ENCODE data around the gene RRP15.
"Not testable (repeated sequence)": the region's sequence is repeated elsewhere in the genome, so short reads cannot be mapped to it uniquely, and the experiment has no call there.

Gene RRP15

DNA sequence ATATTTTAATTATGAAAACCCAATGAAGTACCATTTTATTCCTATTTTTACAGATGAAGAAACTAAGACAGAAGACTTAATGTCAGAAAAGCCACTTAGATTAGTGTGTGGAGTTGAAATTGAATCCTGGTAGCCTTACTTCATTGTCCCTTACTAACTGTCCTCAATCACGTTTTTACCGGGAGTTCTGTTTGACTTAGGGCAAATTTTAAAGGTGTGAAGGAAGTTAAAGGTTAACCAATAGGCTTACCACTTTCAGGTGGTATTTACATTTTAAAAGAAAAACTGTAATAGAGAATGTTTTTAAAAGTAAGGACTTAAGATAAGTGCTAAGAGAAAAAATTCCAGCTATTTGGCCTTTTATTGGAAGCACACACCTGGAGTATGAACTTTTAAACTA lies 12.4 kb downstream of the RRP15 start:
- DNase-seq (ENCODE audit: low spot score), result no peak

DNA sequence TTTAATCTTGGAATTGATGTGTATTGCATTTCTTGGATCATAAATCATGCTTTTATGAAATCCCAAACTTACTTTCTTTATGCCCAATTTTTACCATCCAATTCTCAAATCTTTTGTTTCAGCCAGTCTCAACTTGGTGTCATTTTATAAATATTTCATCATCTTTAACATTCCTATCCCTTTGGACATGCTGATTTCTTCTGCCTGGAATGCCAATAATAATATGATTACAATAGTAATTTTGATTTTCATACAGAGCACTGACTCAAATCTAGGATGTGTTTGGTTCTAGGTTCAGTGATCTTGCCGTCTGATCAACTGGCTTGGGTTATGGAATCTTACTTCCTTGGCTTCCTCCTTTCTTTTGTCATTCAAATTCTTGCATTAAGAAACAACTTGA lies 12.8 kb downstream of the RRP15 start:
- no peak for DNase-seq (ENCODE audit: low spot score)

DNA sequence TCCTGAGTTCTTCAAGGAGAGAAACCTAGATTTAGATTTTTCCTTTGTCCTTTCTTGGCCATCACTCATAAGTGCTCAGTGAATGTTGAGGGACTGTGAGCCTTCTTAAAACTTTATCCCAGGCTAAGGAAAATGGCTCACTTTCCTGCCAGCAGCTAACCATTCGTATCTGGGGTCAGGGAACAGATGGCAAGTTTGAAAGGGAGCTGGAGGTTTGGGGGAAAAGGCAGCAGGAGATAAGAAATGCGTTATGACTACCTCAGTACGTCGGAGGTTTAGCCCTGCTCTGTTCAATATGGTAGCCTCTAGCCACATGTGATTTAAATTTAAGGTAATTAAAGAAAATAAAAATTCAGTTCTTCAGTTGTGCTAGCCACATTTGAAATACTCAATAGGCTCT lies 13.3 kb downstream of the RRP15 start:
- no peak for DNase-seq (ENCODE audit: low spot score)

DNA sequence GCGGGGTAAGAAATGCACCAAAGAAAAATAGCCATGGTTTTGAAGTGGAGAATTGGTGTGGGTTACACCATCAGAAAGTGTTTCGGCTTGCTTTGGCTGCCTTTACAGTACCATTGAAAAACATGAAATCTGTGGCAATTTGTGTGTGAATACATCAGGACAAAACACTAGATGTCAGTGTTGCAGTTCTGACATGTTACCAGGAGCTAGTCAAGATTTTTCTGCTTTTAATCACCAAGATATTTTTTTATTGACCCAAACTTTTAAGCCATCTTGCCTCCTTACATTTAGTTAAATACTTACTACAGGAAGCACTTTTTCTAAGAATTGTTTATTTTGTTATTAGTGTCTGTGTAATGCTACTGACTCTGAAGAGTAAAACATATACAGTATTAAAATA lies 14.3 kb downstream of the RRP15 start:
- peak; percentile 47 for DNase-seq (ENCODE audit: low spot score)

DNA sequence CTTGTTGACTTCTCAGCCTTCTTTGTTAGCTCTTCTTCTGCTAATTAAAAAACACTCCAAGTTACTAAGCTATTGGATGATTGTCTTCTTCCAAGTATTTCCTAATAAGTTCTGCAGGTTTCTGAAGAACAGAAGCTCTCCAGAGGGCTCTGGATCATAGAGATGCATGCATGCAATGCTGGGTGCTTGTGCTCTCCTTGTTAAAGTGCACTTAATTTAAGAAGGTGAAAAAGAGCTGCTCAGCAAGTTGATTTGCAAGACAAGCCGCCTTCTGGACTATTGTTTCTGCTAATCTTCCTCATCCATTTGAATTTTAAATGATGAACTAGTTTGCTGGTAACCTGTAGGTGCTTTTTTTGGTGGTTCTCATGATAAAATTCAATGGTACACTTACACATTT lies 16.1 kb downstream of the RRP15 start:
- no peak for DNase-seq (ENCODE audit: low spot score)

DNA sequence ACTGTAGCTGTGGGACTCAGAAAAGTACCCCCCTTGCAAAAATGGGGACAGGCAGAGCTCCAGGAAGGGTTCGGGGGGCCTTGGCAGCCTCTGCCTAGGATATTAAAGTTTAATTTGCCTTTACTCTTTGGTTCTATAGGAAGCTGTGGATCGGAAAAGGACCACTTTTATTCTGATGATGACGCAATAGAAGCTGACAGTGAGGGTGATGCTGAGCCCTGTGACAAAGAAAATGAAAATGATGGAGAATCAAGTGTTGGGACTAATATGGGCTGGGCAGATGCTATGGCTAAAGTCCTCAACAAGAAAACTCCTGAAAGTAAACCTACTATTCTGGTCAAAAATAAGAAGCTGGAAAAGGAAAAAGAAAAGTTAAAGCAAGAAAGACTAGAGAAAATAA lies 17.1 kb downstream of the RRP15 start:
- DNase-seq (ENCODE audit: low spot score), result no peak

DNA sequence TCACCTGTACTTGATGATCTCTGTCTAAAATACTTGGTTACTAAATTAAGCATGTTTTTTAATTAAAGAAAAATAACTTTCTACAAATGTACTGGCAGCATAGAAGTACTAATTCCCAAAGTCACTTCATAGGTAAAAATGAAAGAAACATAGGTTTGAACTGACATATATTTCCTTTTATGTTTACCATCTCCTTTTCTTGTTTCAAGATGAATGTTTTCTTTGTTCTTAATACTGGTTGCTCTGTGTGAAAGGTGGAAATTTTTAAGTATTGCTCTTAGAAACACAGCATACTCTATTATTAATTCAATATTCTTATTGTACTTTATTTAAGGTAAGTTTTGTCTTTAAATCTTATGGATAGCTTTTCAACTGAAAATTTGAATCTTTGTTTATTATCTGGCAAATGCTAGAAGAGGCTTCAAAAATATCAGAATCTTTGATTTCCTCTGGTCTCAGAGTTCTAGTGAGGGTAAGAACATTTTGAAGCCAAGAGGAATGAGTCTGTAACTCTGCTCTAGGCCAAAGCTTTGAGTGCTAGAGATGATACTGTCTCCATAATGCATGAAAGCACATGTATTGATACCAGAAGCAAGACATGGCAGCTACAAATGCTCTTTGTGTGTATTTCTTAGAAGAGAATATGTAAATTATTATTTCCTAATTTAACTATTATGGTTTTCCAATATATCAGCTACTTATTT lies 18.2 kb downstream of the RRP15 start:
- DNase-seq (ENCODE audit: low spot score), result no peak

DNA sequence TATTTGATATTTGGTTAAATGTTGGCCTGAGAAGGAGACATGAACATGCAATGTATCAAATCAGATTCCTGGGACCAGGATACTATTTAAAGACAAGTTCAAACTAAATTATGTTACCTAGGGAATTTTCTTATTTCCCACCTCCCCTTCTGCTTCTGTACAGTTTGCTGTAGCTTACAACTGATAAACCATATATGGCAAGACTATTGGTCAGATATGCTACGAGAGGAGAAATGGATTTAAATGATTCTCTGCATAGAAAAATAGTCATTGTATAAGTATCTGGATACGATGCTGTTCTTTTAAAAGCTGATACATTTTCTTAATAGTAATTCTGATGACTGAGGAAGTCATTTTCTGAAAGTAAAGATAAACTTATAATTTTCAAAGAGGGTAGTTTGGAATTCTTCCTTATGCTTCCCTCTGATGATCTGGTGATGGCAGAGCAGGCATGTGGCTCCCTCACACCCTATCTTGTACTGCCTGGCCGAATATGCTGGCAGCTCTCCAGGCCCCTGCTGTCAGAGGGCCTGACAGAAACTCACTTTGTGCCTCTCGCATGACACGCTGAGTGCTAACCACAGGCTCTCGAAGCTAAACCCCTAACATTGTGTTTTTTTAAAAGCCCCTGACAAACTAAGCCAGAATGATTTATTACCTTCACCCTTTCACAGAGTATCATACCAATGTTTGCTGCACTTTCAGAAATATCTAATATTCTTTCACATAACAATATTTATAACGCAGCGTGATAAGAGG lies 19.4 kb downstream of the RRP15 start:
- DNase-seq (ENCODE audit: low spot score), result peak; percentile 41

DNA sequence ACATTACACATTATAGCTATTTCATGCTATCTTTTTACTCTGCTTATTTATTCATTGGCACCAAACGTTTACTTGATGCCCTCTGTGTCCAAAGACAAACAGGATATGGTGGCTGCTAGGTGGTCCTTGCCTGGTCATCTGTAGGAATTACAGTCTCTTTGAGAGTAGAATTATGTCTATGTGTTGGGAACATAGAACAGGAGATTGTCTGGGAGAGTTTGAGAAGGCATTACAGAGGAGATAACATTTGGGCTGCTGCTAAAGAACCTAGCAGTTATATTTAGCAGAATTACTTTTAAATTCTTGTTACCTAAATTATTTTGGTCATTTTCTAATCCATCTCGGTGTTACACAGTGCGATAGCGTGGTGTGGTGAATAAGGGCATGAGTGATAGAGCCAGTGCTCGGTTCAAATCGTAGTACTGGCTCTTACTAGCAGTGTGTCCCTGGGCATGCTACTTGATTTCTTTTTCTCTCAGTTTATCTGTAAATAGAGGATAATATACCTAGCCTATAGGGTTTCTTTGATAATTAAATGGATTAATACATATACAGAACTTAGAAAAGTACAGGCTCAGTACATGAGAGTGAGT lies 20.5 kb downstream of the RRP15 start:
- no peak for DNase-seq (ENCODE audit: low spot score)

DNA sequence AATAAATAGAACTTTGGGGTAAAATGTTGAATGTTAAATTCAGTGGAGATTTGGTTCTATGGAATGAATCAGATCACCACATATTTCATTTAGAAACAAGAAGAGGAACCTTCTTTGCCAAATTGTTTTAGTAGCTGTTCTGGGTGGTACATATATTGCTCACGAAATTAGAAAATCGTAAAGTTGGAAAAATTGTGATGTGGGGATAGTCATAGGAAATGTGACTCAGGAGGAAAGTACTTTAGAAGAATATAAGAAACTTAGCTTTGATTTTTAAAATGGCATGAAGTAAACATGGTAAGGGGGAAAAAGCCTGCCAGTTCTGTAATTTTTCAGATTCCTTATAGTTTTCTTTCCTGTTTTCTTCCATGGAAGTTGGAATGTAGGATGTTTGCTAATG lies 27.4 kb downstream of the RRP15 start:
- DNase-seq (ENCODE audit: low spot score), result no peak

DNA sequence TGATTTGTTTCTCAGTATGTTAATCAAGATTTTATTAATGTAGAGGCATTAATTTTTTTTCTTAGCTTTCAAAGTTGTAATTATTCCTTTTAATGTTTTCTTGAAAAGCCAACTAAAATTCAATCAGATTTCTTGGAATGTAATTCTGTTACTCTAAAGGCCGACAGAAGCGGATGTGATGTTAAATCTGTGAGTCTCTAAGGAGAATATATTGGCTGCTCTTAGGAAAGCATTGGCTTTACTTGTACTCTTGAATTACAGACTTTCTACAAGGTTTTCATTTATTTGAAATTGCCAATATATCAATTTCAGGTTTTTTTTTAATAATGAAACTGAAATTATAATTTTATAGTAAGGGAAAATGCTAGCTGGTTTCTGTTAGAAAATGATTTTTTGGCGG lies 29.2 kb downstream of the RRP15 start:
- no peak for DNase-seq (ENCODE audit: low spot score)

DNA sequence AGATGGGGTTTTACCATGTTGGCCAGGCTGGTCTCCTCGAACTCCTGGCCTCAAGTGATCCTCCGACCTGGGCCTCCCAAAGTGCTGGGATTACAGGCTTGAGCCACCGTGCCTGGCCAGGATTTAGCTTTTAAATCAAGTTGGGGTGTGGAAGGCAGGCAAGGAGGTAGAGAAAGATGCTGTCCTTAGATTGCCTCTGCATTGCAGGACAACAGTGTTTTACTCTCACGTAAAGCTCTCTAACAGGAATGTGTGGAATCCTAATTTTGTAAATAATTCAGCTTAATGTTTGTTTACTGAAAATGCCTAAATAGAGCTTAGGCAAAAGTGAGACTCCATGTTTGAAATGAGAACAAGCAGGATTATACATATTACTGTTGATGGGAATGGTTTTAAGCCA lies 30.5 kb downstream of the RRP15 start:
- no peak for DNase-seq (ENCODE audit: low spot score)

DNA sequence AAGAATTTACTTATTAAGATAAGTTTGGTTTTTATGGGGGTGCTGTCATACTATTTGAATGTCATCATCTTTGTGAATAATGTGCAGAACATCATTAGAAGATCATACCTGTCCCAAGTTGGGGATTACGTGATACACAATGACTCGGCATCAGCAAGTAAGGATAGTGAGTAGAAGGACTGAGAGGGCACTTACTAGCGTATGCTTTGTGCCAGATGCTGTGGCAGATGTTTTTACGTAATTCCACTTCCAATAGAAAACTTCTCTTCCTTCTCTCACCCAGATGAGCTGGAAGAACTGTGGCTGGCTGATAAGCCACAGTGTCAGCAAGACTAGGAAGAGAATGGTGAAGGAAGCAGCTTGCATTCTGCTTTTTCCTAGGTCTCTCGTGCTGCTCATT lies 32.0 kb downstream of the RRP15 start:
- DNase-seq (ENCODE audit: low spot score), result no peak

DNA sequence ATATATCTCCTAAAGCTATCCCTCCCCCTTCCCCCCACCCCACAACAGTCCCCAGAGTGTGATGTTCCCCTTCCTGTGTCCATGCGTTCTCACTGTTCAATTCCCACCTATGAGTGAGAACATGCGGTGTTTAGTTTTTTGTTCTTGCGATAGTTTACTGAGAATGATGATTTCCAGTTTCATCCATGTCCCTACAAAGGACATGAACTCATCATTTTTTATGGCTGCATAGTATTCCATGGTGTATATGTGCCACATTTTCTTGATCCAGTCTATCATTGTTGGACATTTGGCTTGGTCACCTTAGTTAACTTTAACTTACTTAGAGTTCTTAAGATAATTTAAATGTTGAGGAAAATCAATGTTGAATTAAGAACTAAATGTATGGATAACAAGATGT lies 35.1 kb downstream of the RRP15 start:
- not testable (repeated sequence) for DNase-seq (ENCODE audit: low spot score)

DNA sequence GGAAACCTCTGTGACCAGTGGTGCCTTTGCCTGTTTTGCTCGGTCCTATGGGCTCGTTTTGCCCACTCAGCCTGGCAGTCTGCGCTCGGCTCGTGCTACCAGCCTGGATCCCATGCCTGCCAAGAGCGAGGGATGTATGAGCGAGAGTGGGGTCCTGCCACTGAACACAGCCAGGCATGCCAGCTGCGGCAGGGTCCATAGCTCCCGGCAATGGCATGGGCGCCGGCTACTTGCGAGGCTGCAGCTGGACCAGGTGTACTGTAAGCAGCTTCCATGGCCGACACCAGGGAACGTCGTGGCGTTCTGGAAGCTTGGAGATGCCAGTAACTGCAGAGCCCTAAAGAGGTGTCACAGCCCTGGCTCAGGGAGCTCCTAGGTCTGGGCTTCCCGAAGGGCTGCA lies 37.7 kb downstream of the RRP15 start:
- no peak for DNase-seq (ENCODE audit: low spot score)

DNA sequence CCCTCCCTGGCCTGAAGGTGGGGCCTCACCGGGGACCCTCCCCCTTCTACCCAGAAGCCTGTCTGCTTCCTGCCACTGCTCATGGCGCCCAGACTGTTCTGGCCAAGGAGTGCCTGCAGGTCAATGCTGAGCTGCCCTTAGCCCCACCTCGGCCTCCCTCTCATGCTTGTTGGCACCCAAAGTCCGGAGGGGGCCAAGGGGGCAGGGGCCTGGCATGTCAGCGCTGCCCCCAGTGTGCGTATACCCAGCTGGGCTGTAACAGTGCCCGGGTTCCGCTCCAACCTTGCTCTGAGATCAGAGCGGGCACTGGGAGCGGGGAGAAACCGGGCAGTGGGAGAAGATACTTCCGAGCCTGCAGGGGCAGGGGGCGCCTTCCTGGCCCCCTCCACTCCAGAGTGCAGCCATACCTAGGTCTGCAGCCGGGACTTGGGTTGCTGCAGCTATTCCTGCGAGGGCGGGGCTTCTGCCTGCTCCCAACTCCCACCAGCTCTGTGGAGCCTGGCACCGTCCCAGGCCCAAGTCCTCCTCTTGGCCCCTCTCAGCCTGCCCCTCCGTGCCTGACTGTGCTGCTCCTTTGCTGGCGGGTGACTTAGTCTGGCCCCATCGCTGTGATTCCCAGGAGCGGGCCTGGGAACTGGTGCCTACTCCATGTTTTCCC lies 38.6 kb downstream of the RRP15 start:
- no peak for DNase-seq (ENCODE audit: low spot score)

DNA sequence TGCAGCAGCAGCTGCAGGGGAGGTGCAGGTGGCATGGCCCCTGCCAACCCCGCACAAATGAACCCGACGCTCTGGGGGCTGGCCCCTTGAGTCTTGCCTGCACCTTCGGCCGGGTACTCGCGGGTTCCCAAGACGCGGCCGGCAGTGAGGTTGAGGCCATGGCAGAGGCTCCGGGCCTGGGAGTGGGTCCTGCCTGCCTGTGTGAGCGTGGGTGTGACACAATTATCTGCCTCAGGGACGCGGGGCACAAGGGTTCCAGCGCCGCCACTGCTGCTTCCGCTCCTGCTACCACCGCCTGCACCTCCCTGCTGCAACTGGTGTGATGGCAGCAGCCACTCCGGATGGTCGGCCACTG lies 39.1 kb downstream of the RRP15 start:
- no peak for DNase-seq (ENCODE audit: low spot score)

DNA sequence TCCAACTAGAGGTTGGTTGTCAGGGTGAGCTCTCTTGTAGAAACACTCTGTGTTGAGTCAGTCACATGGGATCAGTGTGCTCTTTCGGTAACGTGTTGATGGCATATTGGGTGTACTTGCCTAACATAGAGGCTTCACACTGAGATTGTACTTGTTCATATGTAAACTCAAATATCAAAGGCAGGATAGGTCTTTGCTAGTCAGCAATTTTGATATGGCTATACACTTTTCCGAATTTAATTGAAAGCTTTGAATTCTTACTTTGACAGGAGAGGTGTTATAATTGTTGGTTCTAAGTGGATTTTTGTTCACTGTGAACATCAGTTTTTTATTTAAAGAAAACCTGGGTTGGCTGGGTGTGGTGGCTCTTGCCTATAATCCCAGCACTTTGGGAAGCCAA lies 43.7 kb downstream of the RRP15 start:
- DNase-seq (ENCODE audit: low spot score), result no peak

DNA sequence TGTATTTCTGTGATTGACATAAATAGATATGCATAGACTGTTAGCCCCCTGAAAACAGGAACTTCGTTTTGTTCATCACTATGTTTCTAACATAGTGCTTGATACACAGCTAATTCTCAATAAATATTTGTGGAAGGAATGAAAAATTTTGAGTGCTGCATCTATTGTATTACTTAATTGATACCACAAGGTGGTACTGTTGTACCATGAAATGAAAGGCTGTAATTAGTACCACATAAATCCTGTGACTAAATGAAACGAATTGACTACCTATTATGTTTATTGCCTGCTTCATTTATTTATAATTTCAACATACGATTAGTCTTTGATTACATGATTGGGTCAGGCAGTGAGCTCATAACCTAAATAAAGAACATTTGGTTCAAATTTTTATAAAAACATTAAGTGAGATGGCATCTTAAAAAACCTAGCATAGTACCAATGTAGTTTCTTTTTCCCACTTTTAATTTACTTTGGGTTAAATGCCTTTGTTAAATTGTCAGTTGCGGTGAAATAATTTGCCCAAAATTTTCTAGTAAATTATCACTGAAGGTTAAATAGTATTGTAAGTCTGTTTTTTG lies 45.0 kb downstream of the RRP15 start:
- DNase-seq (ENCODE audit: low spot score), result peak; percentile 53

DNA sequence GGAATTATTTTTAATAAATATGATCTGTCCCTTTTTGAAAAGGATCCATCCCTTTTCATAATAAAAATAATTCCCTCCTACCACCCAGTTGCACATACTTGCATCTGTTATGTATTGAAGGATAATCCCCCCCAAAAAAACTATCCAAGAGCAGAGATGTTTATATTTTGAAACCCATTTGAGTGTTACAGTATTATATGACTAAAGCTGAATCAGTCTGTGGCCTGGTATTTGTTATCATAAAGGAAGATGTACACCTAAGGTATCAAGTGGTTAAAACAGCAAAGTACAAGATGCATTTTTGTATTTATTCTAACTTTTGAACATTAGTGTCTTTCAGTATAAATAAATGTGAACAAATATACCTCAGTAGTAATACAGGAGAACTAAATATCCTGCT lies 47.3 kb downstream of the RRP15 start:
- DNase-seq (ENCODE audit: low spot score), result no peak

DNA sequence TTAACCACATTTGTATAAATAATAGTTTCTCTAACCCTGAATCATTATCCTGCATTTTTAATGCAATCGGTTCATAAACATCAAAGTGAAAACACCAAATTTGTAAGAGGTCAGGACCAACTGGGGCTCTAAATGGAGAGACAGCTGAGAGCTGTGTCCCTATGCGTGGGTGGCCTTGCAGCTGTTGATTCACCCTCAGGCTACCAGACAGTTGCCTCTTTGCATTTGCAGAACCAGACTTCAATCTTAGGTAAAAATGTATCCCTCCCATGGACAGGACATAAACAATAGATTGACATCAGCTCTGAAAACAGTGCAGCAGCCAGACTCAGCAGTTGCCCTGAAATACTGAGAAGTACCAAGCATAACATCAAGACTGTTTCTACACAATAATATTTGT lies 51.2 kb downstream of the RRP15 start:
- no peak for DNase-seq (ENCODE audit: low spot score)

DNA sequence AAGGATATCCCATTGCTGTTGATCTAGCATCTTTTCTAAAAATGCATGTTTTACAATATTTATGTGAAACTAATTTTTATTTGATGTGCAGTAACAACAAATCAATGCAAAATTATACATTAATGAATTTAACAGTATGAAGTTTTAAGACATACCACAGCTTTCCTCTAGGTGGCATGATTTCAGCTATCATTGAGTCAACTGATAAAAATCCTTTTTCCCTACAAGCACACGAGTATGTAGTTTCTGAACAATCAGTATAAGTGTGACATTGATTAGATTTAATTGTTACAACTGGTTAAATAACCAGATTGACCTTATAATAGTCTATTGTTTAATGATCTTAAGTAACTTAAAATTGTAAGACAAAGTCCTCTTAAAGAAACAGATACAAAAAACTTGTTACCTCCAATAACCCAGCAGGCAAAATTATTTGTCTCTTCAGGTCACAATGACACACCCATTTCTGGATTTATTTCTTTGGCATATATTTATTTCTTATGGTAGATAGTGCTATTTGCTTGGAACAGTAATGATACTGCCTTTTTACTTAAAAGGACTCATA lies 54.3 kb downstream of the RRP15 start:
- DNase-seq (ENCODE audit: low spot score), result no peak
